H7 (cell line): Measurements from ENCODE around the gene ZNF234. TPM values are rescaled to one million over a fixed set of nuclear protein-coding genes. Genes with fewer than 3 reads are reported as not detected.
A peak's percentile ranks its signal among the peaks of the same experiment; 100 is the strongest.
"Not testable (repeated sequence)": the region's sequence is repeated elsewhere in the genome, so short reads cannot be mapped to it uniquely, and the experiment has no call there.

Experiments used
- DNase-seq: peaks from one replicate; pipeline ENCODE4 v3.0.0; 2012
- H3K27me3 ChIP-seq: 2 replicates; pipeline ENCODE4 v1.6.0; 2011; ENCODE audit warnings: mild to moderate bottlenecking, low read length; ENCODE audit not compliant: control insufficient read depth, insufficient read depth
- H3K36me3 ChIP-seq: replicated peaks from 2 replicates; pipeline ENCODE4 v1.5.1; 2011; ENCODE audit warnings: low read length; ENCODE audit not compliant: control insufficient read depth, insufficient read depth
- H3K4me3 ChIP-seq: 2 replicates; pipeline ENCODE4 v1.5.1; 2011; ENCODE audit warnings: low read depth, mild to moderate bottlenecking, control low read depth, low read length, moderate library complexity; ENCODE audit not compliant: insufficient read depth
- total RNA-seq: library from RNA; depleted of rRNA; stranded (reverse); fragments of >200 nt; shearing (Covaris generic); gene quantifications from 2 replicates; pipeline ENCODE4 v1.2.3, GENCODE V29; 2014

Gene ZNF234
- total RNA-seq, 1 experiment from 2014 or later, result 3.5 TPM

- no peak overlapping the region for H3K4me3 ChIP-seq
- peaks cover 16% of the 10 kb centered on the region for H3K36me3 ChIP-seq
These were observed 15.1 kb downstream of the ZNF234 start for GRCh38 chr19:44156475-44156874.

GRCh38 chr19:44163789-44164188 lies 22.4 kb downstream of the ZNF234 start:
- Histone ChIP-seq H3K36me3 (peaks cover 4% of the 10 kb centered on the region; the same call in 1 of the 2 replicates), H3K4me3 (no peak overlapping the region), H3K27me3 (no peaks in the 10 kb centered on the region)
- no peak for DNase-seq

More at GRCh38 chr19:44156475-44156874, 15.1 kb downstream of the ZNF234 start:
- DNase-seq, result no peak
- no peaks in the 10 kb centered on the region for H3K27me3 ChIP-seq

- peak overlapping the region; percentile 84 for H3K4me3 ChIP-seq
- no peak for DNase-seq
- peaks cover 4% of the 10 kb centered on the region; the same call in 1 of the 2 replicates for H3K36me3 ChIP-seq
- H3K27me3 ChIP-seq, result no peaks in the 10 kb centered on the region
These were observed 22.9 kb downstream of the ZNF234 start for GRCh38 chr19:44164327-44164672.

GRCh38 chr19:44164673-44165512 lies 23.5 kb downstream of the ZNF234 start, which contains the start of gene ZNF226:
Gene ZNF226 (plus strand): TSS chr19:44165100. CDS start chr19:44170081, 4,981 bp downstream.
- Histone ChIP-seq H3K36me3 (peaks cover 7% of the 10 kb centered on the region), H3K4me3 (peak within 1 kb of the TSS; percentile 84), H3K27me3 (no peaks in the 10 kb centered on the region)
- peak; percentile 79 for DNase-seq

- not testable (repeated sequence) for H3K4me3 ChIP-seq, DNase-seq, H3K27me3 ChIP-seq
- H3K36me3 ChIP-seq, result peaks cover 33% of the 10 kb centered on the region
These were observed 29.3 kb downstream of the ZNF234 start for GRCh38 chr19:44170660-44171059.

- Histone ChIP-seq H3K36me3 (peaks cover 34% of the 10 kb centered on the region), H3K27me3 (no peaks in the 10 kb centered on the region), H3K4me3 (no peak overlapping the region)
- DNase-seq, result no peak
These were observed 35.2 kb downstream of the ZNF234 start for GRCh38 chr19:44176590-44176989.

GRCh38 chr19:44180968-44181367 lies 39.6 kb downstream of the ZNF234 start:
- Histone ChIP-seq H3K27me3 (no peaks in the 10 kb centered on the region), H3K4me3 (no peak overlapping the region), H3K36me3 (peaks cover 8% of the 10 kb centered on the region)
- no peak for DNase-seq

- Histone ChIP-seq H3K36me3 (no peaks in the 10 kb centered on the region), H3K4me3 (no peak overlapping the region), H3K27me3 (no peaks in the 10 kb centered on the region)
- no peak for DNase-seq
These were observed 40.8 kb downstream of the ZNF234 start for GRCh38 chr19:44182145-44182544.

- Histone ChIP-seq H3K4me3 (no peak overlapping the region), H3K36me3 (no peaks in the 10 kb centered on the region), H3K27me3 (no peaks in the 10 kb centered on the region)
- DNase-seq, result no peak
These were observed 48.7 kb downstream of the ZNF234 start for GRCh38 chr19:44190020-44190419.

- Histone ChIP-seq H3K4me3 (no peak overlapping the region), H3K36me3 (no peaks in the 10 kb centered on the region), H3K27me3 (no peaks in the 10 kb centered on the region)
- no peak for DNase-seq
These were observed 50.8 kb downstream of the ZNF234 start for GRCh38 chr19:44192127-44192526.

- no peak for DNase-seq
- Histone ChIP-seq H3K4me3 (no peak overlapping the region), H3K36me3 (no peaks in the 10 kb centered on the region), H3K27me3 (no peaks in the 10 kb centered on the region)
These were observed 55.4 kb downstream of the ZNF234 start for GRCh38 chr19:44196772-44197171.

GRCh38 chr19:44202470-44202869 lies 61.1 kb downstream of the ZNF234 start:
- no peaks in the 10 kb centered on the region for H3K27me3 ChIP-seq
- H3K36me3 ChIP-seq, result no peaks in the 10 kb centered on the region
- no peak for DNase-seq
- H3K4me3 ChIP-seq, result no peak overlapping the region

- Histone ChIP-seq H3K27me3 (no peaks in the 10 kb centered on the region), H3K36me3 (no peaks in the 10 kb centered on the region), H3K4me3 (no peak overlapping the region)
- DNase-seq, result no peak
These were observed 61.6 kb downstream of the ZNF234 start for GRCh38 chr19:44202974-44203373.

GRCh38 chr19:44203877-44204276 lies 62.5 kb downstream of the ZNF234 start:
- DNase-seq, H3K4me3 ChIP-seq, H3K27me3 ChIP-seq, H3K36me3 ChIP-seq: not testable (repeated sequence)

- H3K4me3 ChIP-seq, result no peak overlapping the region
- H3K27me3 ChIP-seq, result no peaks in the 10 kb centered on the region
- no peak for DNase-seq
- no peaks in the 10 kb centered on the region for H3K36me3 ChIP-seq
These were observed 63.4 kb downstream of the ZNF234 start for GRCh38 chr19:44204772-44205171.
